NCI-H187 treated with DMSO at 0.1 percent for 48 hours (cell line): ENCODE data around the gene NOVA2.

Experiments used
- DNase-seq: peaks from one replicate; lab custom pipeline; 2025; lab: John Stamatoyannopoulos, UW

Gene NOVA2

DNA sequence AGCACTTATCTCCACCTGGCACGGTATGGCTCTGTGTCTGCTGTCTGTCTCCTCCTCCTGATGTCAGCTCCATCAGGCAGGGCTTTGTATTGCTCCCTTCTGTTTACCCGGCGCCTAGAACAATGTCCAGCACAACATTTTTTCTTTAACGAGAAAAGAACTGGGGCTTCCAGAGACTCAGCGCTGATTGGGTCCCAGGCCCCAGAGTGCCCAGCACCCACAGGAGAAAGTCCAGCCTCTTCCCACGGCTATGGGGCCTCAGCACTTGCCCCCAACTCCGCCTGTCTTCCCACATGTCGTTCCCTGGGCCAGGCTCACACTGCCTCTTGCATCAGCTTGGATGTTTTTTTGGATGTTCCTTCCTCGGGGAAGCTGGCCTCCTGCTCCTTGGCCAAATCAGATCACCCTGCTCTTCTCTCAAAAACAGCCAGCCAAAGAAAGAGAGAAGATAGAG, 78.1 kb downstream of the NOVA2 start:
- no peak for DNase-seq

DNA sequence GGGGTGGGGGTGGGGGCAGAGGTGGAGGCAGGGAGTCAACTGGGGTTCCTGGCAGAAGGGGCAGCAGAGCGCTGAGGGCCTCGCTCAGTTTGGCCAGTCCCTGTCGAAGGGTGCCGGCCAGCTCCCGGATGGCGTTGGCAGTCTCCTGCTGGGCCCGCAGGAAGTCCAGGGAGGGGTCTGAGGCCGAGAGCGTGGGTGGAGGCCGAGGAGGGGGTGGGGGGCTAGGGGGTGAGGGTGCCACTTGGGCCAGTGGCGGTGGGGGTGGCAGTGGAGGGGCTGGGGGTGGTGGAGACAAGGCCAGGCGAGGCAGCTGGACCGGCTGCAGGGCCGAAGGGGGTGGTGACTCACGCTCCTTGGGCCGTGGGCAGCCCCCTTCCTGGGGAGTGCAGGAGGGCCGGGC, 82.8 kb downstream of the NOVA2 start:
- no peak for DNase-seq

DNA sequence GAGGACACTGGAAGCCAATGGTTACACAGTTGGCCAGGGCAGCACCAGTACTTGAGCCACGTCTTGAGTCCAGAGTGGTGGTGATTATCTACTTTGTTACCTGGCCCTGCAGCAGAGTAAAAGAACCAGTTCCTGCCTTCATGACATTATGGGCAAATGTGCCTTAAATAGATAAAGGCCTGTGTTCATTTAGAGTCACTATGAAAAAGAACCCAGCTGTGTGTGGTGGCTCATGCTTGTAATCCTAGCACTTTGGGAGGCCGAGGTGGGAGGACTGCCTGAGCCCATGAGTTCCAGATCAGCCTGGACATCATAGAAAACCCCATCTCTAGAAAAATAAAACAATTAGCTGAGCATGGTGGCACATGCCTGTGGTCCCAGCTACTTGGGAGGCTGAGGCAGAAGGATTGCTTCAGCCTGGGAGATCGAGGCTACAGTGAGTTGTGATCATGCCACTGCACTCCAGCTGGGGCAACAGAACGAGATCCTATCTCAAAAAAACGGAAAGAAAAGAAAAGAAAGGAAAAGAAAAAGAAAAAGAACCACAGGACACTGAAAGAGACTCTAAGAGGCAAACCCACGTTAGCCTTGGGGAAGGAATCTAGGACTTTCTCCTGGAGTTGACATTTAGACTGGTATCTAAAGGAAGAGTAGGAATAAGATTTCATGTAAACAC, 84.3 kb downstream of the NOVA2 start:
- DNase-seq, result no peak

DNA sequence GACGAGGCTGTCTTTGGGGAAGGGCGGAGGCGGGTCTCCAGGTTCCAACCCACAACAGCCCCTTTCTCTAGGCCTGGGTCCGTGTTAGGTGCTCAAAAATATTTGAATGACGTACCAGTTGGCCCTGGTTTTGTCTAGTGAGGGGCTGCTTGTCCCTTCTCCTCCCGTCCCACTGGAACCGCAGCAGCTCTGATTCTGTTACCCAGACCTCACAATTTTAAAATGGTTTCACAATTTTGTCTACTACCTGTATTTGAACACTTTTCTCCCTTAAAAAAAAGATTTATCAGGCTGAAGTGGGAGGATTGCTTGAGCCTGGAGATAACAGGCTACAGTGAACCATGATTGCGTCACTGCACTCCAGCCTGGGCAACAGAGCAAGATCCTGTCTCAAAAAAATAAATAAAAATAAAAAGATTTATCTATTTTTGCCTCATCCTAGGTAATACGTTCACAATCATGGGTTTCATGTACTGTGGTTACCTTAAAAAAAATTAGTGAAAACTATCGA, 86.4 kb downstream of the NOVA2 start:
- DNase-seq, result no peak

DNA sequence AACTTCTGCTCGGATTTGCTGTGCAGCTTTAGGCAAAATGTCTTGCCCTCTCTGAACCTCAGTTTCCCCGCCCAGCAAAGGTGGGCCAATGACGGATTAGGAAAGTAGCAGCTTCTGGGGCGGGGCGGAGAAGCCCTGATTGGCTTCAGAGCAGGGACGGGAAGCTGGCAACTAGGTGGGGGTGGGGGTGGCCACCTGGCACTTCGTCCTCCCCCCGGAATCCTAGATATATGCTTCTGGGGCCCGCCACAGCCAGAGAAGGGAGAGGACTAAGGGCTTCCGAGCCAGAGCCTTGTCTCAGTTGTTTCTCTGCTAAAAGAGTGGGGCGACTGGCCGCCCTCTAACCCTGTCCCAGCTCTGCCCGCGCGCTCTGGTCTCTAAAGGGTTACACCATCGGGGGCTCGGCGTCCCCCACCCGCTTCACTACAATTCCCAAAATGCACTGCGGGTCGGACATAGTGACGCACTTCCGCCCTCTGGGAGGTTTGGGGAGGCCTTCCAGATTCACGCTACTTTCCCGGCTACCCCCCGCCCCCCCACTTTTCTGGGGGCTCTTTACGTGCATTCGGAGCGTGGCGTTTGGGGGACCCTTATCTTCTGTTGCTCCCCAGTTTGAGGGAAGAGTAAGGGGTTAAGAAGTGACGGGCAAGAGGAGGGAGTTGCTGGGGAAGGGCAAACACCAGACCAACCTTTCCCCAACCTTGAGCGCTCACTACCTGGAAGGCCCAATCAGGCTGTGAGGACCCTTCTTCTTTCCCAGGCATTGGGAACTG, 87.1 kb downstream of the NOVA2 start:
- DNase-seq, result peak; percentile 64

DNA sequence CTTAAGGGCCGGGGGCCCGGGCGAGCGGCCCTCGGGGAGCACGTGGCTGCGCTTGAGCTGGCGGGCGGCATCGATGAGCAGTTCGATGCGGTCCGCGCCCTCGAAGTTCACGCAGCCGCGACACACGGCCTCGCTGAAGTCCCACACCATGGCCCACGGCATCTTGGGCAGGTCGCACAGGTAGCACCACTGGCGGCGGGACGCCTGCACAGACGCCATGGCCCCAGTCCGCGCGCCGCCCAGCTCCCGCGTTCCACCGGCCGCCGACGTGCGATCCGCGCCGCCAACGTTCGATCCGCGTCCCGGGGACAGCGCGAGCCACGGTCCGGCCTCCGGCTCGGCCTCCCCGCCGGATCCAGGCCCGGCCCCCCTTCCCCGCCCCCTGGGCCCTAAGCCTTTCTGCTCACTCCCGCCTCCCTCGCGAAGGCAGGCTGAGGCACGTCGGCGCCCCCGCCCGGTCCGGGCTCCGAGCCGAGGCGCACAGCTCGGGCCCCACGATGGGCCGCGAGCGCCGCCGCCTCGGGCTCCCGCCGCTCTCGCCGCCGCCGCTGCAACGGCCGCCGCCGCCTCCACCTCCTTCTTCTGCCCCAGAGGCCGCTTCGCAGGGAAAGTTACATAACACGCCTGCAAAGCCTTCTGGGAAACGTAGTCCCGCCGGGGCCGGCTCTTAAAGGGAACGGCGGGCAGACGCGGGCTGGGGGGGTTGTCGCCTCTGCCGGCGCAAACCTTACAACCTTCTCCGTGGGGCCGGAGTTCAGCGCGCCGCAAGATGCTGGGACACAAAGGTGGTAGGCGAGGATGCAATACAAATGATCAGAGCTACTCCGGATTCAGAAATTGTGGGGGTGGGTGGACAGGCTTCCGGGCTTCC, 87.9 kb downstream of the NOVA2 start, which contains the start of gene IRF2BP1:
TSS of gene IRF2BP1 (minus strand) at position 586 of the 871 bp plus-strand sequence. CDS start at position 219, 367 bp downstream.
- DNase-seq, result peak; percentile 53

DNA sequence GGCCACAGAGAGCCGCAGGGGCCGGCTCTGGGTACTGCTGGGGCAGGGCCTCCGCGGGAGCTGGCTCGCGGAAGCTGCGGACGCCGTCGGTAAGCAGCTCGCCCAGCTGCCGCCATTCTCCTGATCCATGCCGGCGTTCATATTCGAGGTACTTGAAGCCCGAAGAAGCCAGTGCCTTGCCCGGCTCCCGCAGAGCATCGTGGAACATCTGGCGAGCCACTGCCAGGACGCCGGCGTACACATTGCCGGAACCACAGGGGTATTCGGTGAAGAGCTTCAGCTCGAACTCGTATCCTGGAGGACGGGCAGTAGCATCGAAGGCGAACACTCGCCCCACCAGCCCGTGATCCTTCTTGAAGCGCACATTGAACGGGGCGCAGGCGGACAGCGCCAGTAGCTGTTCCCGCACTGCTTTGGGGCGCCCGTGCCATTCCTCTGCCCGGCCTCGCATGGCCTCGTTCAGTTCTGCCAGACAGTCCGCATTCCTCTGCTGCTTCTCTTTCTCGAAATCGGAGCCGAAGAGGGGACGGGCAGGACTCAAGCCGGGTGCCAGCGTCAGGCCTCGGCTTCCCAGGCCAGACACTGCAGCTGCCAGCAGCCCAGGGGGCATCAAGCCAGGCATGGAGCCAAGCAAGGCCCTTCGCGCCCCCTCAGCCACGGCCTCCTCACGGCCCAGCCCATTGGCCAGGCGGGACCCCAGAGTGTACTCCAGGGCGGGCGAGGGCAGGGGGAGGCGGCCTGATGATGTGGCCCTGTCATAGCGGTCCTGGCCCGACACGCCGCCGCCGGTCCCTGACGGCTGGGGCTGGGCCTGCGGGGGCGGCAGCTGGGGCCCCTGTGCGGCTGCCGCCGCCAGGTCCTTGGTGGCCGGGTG, 88.7 kb downstream of the NOVA2 start:
- DNase-seq, result no peak

DNA sequence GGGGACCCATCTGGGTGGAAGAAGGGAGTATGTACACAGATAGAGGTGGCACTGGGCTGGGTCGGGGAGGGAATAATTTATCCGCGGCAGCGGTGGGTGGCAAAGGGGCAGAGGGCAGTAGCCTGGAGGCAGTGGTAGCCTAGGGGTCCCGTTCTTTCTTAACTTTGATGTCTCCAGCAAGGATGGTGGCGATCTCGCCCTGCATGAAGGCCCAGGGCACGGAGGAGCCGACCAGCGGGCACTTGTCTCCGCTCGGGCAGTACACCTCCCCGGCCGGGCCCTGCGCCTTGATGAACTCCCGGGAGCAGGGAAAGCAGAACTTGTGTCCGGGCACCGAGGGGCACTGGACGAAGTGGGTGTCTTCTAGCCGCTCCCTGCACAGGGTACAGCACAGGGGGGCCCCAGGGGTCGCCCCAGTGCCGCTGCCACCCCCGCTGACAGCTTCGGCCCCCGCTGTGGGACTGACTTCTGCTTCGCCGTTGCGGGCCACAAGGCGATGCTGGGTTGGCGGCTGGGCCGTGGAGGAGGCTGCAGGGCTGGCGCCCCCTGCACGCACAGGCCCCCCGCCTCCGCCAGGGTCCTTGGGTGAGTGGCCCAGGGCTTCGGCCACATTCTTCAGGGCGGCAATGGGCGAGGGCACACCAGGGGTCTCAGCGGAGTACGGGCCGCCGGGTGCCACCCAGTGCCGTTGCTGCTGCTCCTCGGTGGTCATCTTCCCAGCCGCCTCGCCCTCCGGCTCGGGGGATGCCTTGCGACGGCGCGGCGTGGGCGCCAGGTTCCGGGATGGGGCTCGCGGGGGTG, 89.6 kb downstream of the NOVA2 start:
- DNase-seq, result no peak
